SK-N-SH treated with all-trans-retinoic acid at 6 μM for 48 hours (cell line): ENCODE measurements around the gene CSTF3.

Experiments used
- ATAC-seq: fragments of 200-7000 bp; cut with Tn5 transposase; 3 replicates; pipeline ENCODE4 v1.9.1; 2020; ENCODE audit warnings: mild to moderate bottlenecking, moderate library complexity
- ARNTL ChIP-seq: fragments of 450-650 bp; formaldehyde crosslinking; IDR thresholded peaks from 2 replicates; pipeline ENCODE4 v1.5.0; 2020; ENCODE audit warnings: low read depth, mild to moderate bottlenecking, moderate library complexity, borderline replicate concordance
- BACH2 ChIP-seq: fragments of 250-450 bp; sonication (Bioruptor Pico); IDR thresholded peaks from 2 replicates; pipeline ENCODE4 v1.9.0; 2021; ENCODE audit warnings: mild to moderate bottlenecking, borderline replicate concordance
- CSDC2 ChIP-seq: fragments of 250-450 bp; sonication (Bioruptor Pico); IDR thresholded peaks from 2 replicates; pipeline ENCODE4 v1.5.0; 2020; ENCODE audit warnings: mild to moderate bottlenecking, moderate library complexity
- ESRRG ChIP-seq: fragments of 250-450 bp; sonication (Bioruptor Pico); IDR thresholded peaks from 2 replicates; pipeline ENCODE4 v1.6.1; 2021; ENCODE audit warnings: mild to moderate bottlenecking
- ISL1 ChIP-seq: fragments of 250-450 bp; sonication (Bioruptor Pico); IDR thresholded peaks from 2 replicates; pipeline ENCODE4 v2.1.2; 2022; ENCODE audit warnings: mild to moderate bottlenecking, moderate library complexity
- OSR1 ChIP-seq: fragments of 250-450 bp; sonication (Bioruptor Pico); IDR thresholded peaks from 2 replicates; pipeline ENCODE4 v1.8.0; 2022; ENCODE audit warnings: moderate library complexity, mild to moderate bottlenecking, inconsistent platforms
- PPARA ChIP-seq: fragments of 250-450 bp; sonication (Bioruptor Pico); IDR thresholded peaks from 2 replicates; pipeline ENCODE4 v1.5.0; 2020; ENCODE audit warnings: mild to moderate bottlenecking, borderline replicate concordance
- RARB ChIP-seq: fragments of 250-450 bp; sonication (Bioruptor Pico); IDR thresholded peaks from 2 replicates; pipeline ENCODE4 v1.8.0; 2021; ENCODE audit warnings: mild to moderate bottlenecking, moderate library complexity
- SNAI2 ChIP-seq: fragments of 250-450 bp; sonication (Bioruptor Pico); IDR thresholded peaks from 2 replicates; pipeline ENCODE4 v1.5.0; 2020; ENCODE audit warnings: mild to moderate bottlenecking, moderate library complexity
- TCF4 ChIP-seq: fragments of 250-450 bp; sonication (Bioruptor Pico); IDR thresholded peaks from 2 replicates; pipeline ENCODE4 v1.8.0; 2021; ENCODE audit warnings: mild to moderate bottlenecking, moderate library complexity, borderline replicate concordance
- TOX ChIP-seq: fragments of 250-450 bp; sonication (Bioruptor Pico); IDR thresholded peaks from 2 replicates; pipeline ENCODE4 v1.8.0; 2021; ENCODE audit warnings: mild to moderate bottlenecking, moderate library complexity, borderline replicate concordance
- ZC3H10 ChIP-seq: fragments of 250-450 bp; sonication (Bioruptor Pico); IDR thresholded peaks from 2 replicates; pipeline ENCODE4 v1.5.1; 2021; ENCODE audit warnings: mild to moderate bottlenecking, moderate library complexity
- ZFP3 ChIP-seq: fragments of 250-450 bp; sonication (Bioruptor Pico); IDR thresholded peaks from 2 replicates; pipeline ENCODE4 v1.5.0; 2020; ENCODE audit warnings: mild to moderate bottlenecking, moderate library complexity
- ZFP30 ChIP-seq: fragments of 450-650 bp; formaldehyde crosslinking; IDR thresholded peaks from 2 replicates; pipeline ENCODE4 v1.5.0; 2022; ENCODE audit warnings: mild to moderate bottlenecking, moderate library complexity
- ZNF565 ChIP-seq: fragments of 450-650 bp; formaldehyde crosslinking; conservative IDR thresholded peaks from 2 replicates; pipeline ENCODE4 v1.5.0; 2020; ENCODE audit warnings: low read depth, mild to moderate bottlenecking, moderate library complexity
- ZNF70 ChIP-seq: fragments of 450-650 bp; formaldehyde crosslinking; IDR thresholded peaks from 2 replicates; pipeline ENCODE4 v1.5.0; 2020; ENCODE audit warnings: mild to moderate bottlenecking, moderate library complexity
- ZNF8 ChIP-seq: fragments of 450-650 bp; formaldehyde crosslinking; IDR thresholded peaks from 2 replicates; pipeline ENCODE4 v1.5.0; 2020; ENCODE audit warnings: mild to moderate bottlenecking, moderate library complexity
- TF ChIP-seq, protein P1 (sequence below): fragments of 250-450 bp; sonication (Bioruptor Pico); IDR thresholded peaks from 2 replicates; pipeline ENCODE4 v1.5.1; 2021; ENCODE audit warnings: mild to moderate bottlenecking, moderate library complexity
- TF ChIP-seq, protein P2 (sequence below): fragments of 250-450 bp; sonication (Bioruptor Pico); IDR thresholded peaks from 2 replicates; pipeline ENCODE4 v1.5.1; 2020; ENCODE audit warnings: low read depth, mild to moderate bottlenecking, moderate library complexity
- TF ChIP-seq, protein P3 (sequence below): fragments of 250-450 bp; sonication (Bioruptor Pico); IDR thresholded peaks from 2 replicates; pipeline ENCODE4 v1.5.0; 2020; ENCODE audit warnings: mild to moderate bottlenecking, moderate library complexity
- TF ChIP-seq, protein P4 (sequence below): fragments of 250-450 bp; sonication (Bioruptor Pico); IDR thresholded peaks from 2 replicates; pipeline ENCODE4 v1.8.0; 2021; ENCODE audit warnings: low read depth, mild to moderate bottlenecking, moderate library complexity, borderline replicate concordance

CSTF3 gene

DNA sequence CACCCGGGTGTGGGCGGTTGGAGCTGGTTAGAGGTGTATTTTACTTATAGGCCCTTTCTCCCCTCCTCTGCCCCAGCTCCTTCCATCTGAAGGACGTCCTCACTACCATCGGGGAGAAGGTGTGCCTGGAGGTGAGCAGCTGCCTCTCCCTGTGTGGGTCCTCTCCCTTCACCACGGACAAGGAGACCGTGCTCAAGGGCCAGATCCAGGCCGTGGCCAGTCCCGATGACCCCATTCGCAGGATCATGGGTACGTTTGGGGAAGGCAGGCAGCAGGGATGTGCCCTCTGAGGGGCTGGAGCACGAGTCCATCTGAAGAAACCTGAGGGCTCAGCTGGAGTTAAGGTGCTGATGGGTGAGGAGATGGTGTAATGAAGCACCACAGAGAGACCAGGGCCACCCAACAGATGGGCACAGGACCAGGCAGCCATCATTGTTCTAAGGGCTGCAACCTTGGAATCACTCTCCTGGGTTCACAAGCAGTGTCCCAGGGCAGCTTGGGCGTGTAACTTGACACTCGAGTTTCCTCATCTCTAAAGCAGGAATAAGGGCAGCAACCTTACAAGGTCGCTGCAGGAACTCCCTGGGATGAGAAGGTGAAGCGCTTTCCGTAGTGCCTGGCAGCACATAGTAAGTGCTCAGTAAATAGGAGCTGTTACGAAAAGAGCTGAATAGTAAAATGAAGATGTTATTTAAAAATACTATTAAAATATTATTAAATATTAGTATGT, 92.5 kb downstream of the CSTF3 start:
- TF ChIP-seq OSR1 (no peak), ISL1 (CRISPR knock-in tag) (no peak), ESRRG (CRISPR knock-in tag) (no peak), BACH2 (CRISPR knock-in tag) (no peak), TCF4 (no peak), PPARA (CRISPR knock-in tag) (no peak), ZNF8 (CRISPR knock-in tag) (no peak)
- TF ChIP-seq, protein P1, sequence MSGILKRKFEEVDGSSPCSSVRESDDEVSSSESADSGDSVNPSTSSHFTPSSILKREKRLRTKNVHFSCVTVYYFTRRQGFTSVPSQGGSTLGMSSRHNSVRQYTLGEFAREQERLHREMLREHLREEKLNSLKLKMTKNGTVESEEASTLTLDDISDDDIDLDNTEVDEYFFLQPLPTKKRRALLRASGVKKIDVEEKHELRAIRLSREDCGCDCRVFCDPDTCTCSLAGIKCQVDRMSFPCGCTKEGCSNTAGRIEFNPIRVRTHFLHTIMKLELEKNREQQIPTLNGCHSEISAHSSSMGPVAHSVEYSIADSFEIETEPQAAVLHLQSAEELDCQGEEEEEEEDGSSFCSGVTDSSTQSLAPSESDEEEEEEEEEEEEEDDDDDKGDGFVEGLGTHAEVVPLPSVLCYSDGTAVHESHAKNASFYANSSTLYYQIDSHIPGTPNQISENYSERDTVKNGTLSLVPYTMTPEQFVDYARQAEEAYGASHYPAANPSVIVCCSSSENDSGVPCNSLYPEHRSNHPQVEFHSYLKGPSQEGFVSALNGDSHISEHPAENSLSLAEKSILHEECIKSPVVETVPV (CRISPR knock-in tag): no peak
- ATAC-seq: no peak

DNA sequence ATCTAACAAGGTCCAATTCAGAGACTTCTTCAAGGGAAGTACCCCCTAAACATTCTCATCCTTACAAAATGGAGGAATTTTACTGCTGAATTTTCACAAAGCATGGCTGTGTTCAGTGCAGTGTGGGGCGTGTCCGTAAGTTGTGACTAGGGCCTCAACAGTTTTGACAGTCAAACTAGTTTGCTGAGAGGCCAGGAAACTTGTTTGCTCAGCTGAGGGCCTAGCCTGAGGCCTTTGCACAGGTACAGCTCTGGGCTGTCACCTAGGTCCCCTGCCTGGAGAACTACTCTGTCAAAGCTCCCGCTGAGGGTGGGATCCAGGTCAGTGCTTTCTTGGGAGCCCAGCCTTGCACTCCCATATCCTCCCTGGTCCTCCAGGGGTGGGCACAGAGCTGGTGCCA, 94.0 kb downstream of the CSTF3 start:
- no peak for ATAC-seq
- TF ChIP-seq ZFP3 (CRISPR knock-in tag): no peak
- no peak for TF ChIP-seq ISL1 (CRISPR knock-in tag)

DNA sequence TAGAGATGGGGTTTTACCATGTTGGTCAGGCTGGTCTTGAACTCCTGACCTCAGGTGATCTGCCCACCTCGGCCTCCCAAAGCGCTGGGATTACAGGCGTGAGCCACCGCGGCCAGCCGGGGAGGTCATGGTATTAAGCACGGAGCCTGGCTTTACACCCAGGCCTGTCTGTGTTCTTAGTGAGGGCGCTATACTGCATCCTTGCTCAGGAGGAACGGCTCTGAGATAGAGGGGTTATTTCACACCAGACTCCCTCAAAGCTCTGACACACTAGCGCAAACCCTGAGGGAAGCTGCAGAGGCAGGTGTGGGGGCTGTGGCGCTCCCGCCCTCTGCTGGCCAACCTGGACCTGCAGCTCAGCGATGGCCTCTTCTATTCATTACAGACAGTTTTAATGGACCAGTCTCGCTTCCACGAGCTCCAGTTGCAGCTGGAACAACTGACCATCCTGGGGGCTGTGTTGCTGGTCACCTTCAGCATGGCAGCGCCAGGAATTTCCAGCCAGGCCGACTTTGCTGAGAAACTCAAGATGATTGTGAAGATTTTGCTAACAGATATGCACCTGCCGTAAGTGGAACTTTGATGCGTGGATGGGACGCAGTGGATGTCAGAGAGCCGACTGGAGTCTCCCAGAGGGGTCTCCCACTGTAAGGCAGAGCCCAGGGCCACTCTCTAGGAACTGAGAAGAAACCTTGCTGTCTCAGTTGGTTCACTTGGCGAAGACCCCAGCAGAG, 95.7 kb downstream of the CSTF3 start:
- TF ChIP-seq ZNF8 (CRISPR knock-in tag) (no peak), ISL1 (CRISPR knock-in tag) (no peak)
- peak; percentile 82 for ATAC-seq

DNA sequence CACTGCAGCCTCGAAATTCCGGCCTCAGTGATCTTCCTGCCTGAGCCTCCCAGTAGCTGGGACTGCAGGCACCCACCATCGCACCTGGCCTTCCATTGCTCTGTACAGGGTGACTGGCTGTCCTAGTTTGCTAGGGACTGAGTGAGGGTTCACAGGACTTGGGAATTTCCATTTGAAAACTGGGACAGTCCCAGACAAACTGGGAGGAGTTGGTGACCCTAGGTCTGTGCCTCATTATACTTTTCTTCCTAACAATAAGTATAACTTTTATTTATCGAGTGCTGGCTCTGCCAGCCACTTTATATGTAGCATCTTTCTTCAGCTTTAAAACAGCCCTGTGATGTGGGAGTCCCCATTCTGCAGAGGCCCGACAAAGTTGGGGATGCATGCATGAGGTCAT, 96.4 kb downstream of the CSTF3 start:
- TF ChIP-seq ZFP30 (CRISPR knock-in tag): no peak
- no peak for TF ChIP-seq ZNF565 (CRISPR knock-in tag)
- TF ChIP-seq ARNTL (CRISPR knock-in tag): no peak
- TF ChIP-seq ZNF8 (CRISPR knock-in tag): no peak
- TF ChIP-seq, protein P2, sequence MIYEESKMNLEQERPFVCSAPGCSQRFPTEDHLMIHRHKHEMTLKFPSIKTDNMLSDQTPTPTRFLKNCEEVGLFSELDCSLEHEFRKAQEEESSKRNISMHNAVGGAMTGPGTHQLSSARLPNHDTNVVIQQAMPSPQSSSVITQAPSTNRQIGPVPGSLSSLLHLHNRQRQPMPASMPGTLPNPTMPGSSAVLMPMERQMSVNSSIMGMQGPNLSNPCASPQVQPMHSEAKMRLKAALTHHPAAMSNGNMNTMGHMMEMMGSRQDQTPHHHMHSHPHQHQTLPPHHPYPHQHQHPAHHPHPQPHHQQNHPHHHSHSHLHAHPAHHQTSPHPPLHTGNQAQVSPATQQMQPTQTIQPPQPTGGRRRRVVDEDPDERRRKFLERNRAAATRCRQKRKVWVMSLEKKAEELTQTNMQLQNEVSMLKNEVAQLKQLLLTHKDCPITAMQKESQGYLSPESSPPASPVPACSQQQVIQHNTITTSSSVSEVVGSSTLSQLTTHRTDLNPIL (CRISPR knock-in tag): no peak
- no peak for TF ChIP-seq OSR1
- no peak for TF ChIP-seq BACH2 (CRISPR knock-in tag)
- TF ChIP-seq, protein P3, sequence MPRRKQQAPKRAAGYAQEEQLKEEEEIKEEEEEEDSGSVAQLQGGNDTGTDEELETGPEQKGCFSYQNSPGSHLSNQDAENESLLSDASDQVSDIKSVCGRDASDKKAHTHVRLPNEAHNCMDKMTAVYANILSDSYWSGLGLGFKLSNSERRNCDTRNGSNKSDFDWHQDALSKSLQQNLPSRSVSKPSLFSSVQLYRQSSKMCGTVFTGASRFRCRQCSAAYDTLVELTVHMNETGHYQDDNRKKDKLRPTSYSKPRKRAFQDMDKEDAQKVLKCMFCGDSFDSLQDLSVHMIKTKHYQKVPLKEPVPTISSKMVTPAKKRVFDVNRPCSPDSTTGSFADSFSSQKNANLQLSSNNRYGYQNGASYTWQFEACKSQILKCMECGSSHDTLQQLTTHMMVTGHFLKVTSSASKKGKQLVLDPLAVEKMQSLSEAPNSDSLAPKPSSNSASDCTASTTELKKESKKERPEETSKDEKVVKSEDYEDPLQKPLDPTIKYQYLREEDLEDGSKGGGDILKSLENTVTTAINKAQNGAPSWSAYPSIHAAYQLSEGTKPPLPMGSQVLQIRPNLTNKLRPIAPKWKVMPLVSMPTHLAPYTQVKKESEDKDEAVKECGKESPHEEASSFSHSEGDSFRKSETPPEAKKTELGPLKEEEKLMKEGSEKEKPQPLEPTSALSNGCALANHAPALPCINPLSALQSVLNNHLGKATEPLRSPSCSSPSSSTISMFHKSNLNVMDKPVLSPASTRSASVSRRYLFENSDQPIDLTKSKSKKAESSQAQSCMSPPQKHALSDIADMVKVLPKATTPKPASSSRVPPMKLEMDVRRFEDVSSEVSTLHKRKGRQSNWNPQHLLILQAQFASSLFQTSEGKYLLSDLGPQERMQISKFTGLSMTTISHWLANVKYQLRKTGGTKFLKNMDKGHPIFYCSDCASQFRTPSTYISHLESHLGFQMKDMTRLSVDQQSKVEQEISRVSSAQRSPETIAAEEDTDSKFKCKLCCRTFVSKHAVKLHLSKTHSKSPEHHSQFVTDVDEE (CRISPR knock-in tag): no peak
- TF ChIP-seq RARB (CRISPR knock-in tag): no peak
- no peak for TF ChIP-seq ZC3H10 (CRISPR knock-in tag)
- no peak for TF ChIP-seq ESRRG (CRISPR knock-in tag)
- no peak for TF ChIP-seq PPARA (CRISPR knock-in tag)
- TF ChIP-seq SNAI2 (CRISPR knock-in tag): no peak
- TF ChIP-seq ISL1 (CRISPR knock-in tag): no peak
- TF ChIP-seq, protein P4, sequence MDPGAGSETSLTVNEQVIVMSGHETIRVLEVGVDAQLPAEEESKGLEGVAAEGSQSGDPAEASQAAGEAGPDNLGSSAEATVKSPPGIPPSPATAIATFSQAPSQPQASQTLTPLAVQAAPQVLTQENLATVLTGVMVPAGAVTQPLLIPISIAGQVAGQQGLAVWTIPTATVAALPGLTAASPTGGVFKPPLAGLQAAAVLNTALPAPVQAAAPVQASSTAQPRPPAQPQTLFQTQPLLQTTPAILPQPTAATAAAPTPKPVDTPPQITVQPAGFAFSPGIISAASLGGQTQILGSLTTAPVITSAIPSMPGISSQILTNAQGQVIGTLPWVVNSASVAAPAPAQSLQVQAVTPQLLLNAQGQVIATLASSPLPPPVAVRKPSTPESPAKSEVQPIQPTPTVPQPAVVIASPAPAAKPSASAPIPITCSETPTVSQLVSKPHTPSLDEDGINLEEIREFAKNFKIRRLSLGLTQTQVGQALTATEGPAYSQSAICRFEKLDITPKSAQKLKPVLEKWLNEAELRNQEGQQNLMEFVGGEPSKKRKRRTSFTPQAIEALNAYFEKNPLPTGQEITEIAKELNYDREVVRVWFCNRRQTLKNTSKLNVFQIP (CRISPR knock-in tag): no peak
- TF ChIP-seq CSDC2 (CRISPR knock-in tag): no peak
- no peak for TF ChIP-seq TOX (CRISPR knock-in tag)
- TF ChIP-seq ZNF70 (CRISPR knock-in tag): no peak
- no peak for TF ChIP-seq TCF4
- no peak for ATAC-seq
